Iris pigment epithelial cell (primary cell): ENCODE measurements around the gene FBLIM1.
"Not testable (repeated sequence)": the region's sequence is repeated elsewhere in the genome, so short reads cannot be mapped to it uniquely, and the experiment has no call there.

Experiments used
- DNase-seq: peaks from one replicate; pipeline ENCODE4 v3.0.0-alpha.2; 2011; ENCODE audit warnings: low read depth

The FBLIM1 gene

GRCh38 chr1:15768388-15768787 is 9.8 kb downstream of the FBLIM1 start:
- no peak for DNase-seq

GRCh38 chr1:15770313-15770962 is 11.8 kb downstream of the FBLIM1 start:
- DNase-seq: no peak

GRCh38 chr1:15771836-15772515 is 13.4 kb downstream of the FBLIM1 start:
- DNase-seq: no peak

- no peak for DNase-seq
Measured at GRCh38 chr1:15775706-15776105, 17.1 kb downstream of the FBLIM1 start.

- DNase-seq: no peak
Measured at GRCh38 chr1:15777909-15778707, 19.5 kb downstream of the FBLIM1 start.

- no peak for DNase-seq
Measured at GRCh38 chr1:15785683-15786082, 27.1 kb downstream of the FBLIM1 start.

- no peak for DNase-seq
Measured at GRCh38 chr1:15786581-15786980, 28.0 kb downstream of the FBLIM1 start.

GRCh38 chr1:15788624-15789301 is 30.2 kb downstream of the FBLIM1 start:
- DNase-seq: peak; percentile 88

GRCh38 chr1:15796086-15796462 is 37.5 kb downstream of the FBLIM1 start:
- DNase-seq: no peak

- peak; percentile 37 for DNase-seq
Measured at GRCh38 chr1:15797614-15798390, 39.2 kb downstream of the FBLIM1 start.

GRCh38 chr1:15799004-15799867 is 40.6 kb downstream of the FBLIM1 start:
- peak; percentile 98 for DNase-seq

GRCh38 chr1:15799928-15800835 is 41.6 kb downstream of the FBLIM1 start:
- peak; percentile 40 for DNase-seq

GRCh38 chr1:15802234-15802965 is 43.8 kb downstream of the FBLIM1 start:
- DNase-seq: peak; percentile 26

GRCh38 chr1:15803380-15803779 is 44.8 kb downstream of the FBLIM1 start:
- DNase-seq: no peak

GRCh38 chr1:15804060-15804459 is 45.5 kb downstream of the FBLIM1 start:
- no peak for DNase-seq

GRCh38 chr1:15807121-15807520 is 48.5 kb downstream of the FBLIM1 start:
- DNase-seq: no peak

- DNase-seq: not testable (repeated sequence)
Measured at GRCh38 chr1:15807549-15807948, 49.0 kb downstream of the FBLIM1 start, which contains the start of gene UQCRHL. TSS of gene UQCRHL (minus strand) at chr1:15807649. CDS start at chr1:15807649, 0 bp downstream.

GRCh38 chr1:15808955-15809354 is 50.4 kb downstream of the FBLIM1 start:
- no peak for DNase-seq

- no peak for DNase-seq
Measured at GRCh38 chr1:15810073-15810472, 51.5 kb downstream of the FBLIM1 start.
